ENCODE data around the gene SLC4A5.

The SLC4A5 gene

DNA sequence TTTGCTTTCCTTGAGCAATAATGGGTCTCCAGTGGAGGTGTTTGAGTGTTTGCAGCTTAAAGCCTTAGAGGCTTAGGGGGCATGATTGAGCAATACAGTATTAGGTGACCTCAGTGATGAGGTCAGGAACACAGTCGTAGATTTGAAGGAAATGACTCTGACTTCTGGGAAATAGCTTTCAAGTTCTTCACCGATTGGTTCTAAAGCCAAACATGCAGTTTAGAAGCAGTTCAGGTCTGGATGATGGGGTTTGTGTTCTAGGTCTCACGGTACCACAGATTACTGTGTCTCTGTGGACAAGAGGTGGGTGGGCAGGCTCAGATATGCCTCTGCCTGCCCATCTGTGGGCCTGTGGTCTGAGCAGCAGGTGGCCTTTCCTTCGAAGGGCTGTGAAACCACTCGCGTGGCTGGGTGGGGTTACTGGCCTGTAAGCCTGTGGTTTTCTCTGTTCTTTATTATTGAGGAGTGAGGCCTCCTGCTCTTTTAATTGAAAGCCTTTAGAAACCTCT is 137.0 kb downstream of the SLC4A5 start:
- no peak overlapping the region for H3K9ac ChIP-seq (ENCODE audit: low read depth, low read length, poor library complexity)
- no peak overlapping the region for H2AK5ac ChIP-seq (ENCODE audit: low read depth, low read length)
- no CpG with 5 or more reads among the region's 6 CpGs for WGBS, 2 donors (ENCODE audit: extremely low coverage in 2 of 2, insufficient read length in 2 of 2, insufficient replicate concordance in 1 of 2)
- no peak overlapping the region for H2BK5ac ChIP-seq (ENCODE audit: low read length)
- no peak overlapping the region for H3K23ac ChIP-seq (ENCODE audit: low read depth, low read length, poor library complexity)
- H2BK15ac ChIP-seq (ENCODE audit: low read length): no peak overlapping the region
- H4K91ac ChIP-seq (ENCODE audit: low read depth, low read length, poor library complexity): no peak overlapping the region
- H3K27me3 ChIP-seq (ENCODE audit: control insufficient read depth in 3 of 3, insufficient read depth in 3 of 3, low read depth in 1 of 3, low read length in 3 of 3): no peaks in the 10 kb centered on the region
- H4K8ac ChIP-seq (ENCODE audit: low read depth, low read length): no peak overlapping the region
- peaks cover 9 to 96% of the 10 kb centered on the region in 2 donors for H3K36me3 ChIP-seq (replicated peaks in 1 of 2; ENCODE audit: control insufficient read depth in 2 of 2, insufficient read depth in 2 of 2, low read length in 2 of 2)
- no peak overlapping the region for H3K14ac ChIP-seq (ENCODE audit: low read length)
- no peak overlapping the region for H3K18ac ChIP-seq (ENCODE audit: low read length)
- H3K79me1 ChIP-seq (ENCODE audit: low read depth, low read length): peaks cover 1% of the 10 kb centered on the region
- no peak overlapping the region for H2AFZ ChIP-seq (ENCODE audit: low read length)
- H2BK120ac ChIP-seq (ENCODE audit: low read depth, low read length): no peak overlapping the region
- H3K4ac ChIP-seq (ENCODE audit: low read length): no peak overlapping the region
- H3K9me3 ChIP-seq (replicated peaks in 1 of 2; ENCODE audit: control insufficient read depth in 2 of 2, insufficient read depth in 1 of 2, low read depth in 1 of 2, low read length in 2 of 2): no peaks in the 10 kb centered on the region
- no peak overlapping the region for H3K4me2 ChIP-seq (ENCODE audit: insufficient read depth, low read length, poor library complexity, severe bottlenecking)
- H3K27ac ChIP-seq (replicated peaks; ENCODE audit: low read length): no peak overlapping the region
- H3K4me3 ChIP-seq (ENCODE audit: low read length in 2 of 2): no peak overlapping the region
- DNase-seq (ENCODE audit: low spot score): no peak
- no peak overlapping the region for H2BK12ac ChIP-seq (ENCODE audit: low read length)
- H3K4me1 ChIP-seq (ENCODE audit: control insufficient read depth in 2 of 2, insufficient read depth in 1 of 2, low read depth in 1 of 2, low read length in 2 of 2): peaks cover 0 to 2% of the 10 kb centered on the region in 2 donors

DNA sequence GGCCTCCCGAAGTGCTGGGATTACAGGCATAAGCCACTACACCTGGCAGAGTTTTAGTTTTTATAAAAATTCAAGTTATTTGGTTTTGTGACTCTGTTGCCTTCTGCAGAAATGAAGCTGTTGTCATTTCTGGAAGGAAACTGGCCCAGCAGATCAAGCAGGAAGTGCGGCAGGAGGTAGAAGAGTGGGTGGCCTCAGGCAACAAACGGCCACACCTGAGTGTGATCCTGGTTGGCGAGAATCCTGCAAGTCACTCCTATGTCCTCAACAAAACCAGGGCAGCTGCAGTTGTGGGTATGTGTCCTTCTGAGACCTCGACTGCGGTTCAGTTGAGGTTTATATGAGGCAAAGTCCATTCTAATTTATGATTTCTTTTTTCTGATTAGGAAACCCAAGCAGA is 137.6 kb downstream of the SLC4A5 start:
- WGBS, 2 donors (ENCODE audit: extremely low coverage in 2 of 2, insufficient read length in 2 of 2, insufficient replicate concordance in 1 of 2): no CpG with 5 or more reads among the region's 6 CpGs
- H3K27ac ChIP-seq (replicated peaks; ENCODE audit: low read length): no peak overlapping the region

DNA sequence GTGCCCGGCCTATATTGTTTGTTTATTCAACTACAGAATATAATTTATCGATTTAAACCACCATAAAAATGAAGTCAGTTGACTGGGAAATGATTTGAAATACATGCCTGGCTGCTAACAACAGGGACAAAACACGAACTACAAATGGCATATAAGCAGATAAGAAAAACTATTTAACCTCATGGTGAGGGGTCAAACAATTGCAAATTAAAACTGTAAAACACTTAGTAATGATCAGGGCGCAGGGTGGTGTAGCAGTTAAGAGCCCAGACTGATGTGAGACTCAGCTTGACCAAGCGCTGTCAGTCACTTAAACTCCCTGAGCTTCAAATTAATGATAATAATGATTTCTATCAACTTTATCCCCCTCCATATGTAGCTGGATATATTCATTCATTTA is 138.1 kb downstream of the SLC4A5 start:
- H3K23ac ChIP-seq (ENCODE audit: low read depth, low read length, poor library complexity): no peak overlapping the region
- no peak overlapping the region for H2AFZ ChIP-seq (ENCODE audit: low read length)
- no peak overlapping the region for H3K14ac ChIP-seq (ENCODE audit: low read length)
- H2AK5ac ChIP-seq (ENCODE audit: low read depth, low read length): no peak overlapping the region
- no peak overlapping the region for H2BK120ac ChIP-seq (ENCODE audit: low read depth, low read length)
- no peaks in the 10 kb centered on the region for H3K9me3 ChIP-seq (replicated peaks in 1 of 2; ENCODE audit: control insufficient read depth in 2 of 2, insufficient read depth in 1 of 2, low read depth in 1 of 2, low read length in 2 of 2)
- no peak overlapping the region for H3K18ac ChIP-seq (ENCODE audit: low read length)
- H3K79me1 ChIP-seq (ENCODE audit: low read depth, low read length): peaks cover 1% of the 10 kb centered on the region
- H2BK15ac ChIP-seq (ENCODE audit: low read length): no peak overlapping the region
- H2BK5ac ChIP-seq (ENCODE audit: low read length): no peak overlapping the region
- H4K8ac ChIP-seq (ENCODE audit: low read depth, low read length): no peak overlapping the region
- no peak overlapping the region for H3K4me2 ChIP-seq (ENCODE audit: insufficient read depth, low read length, poor library complexity, severe bottlenecking)
- no peak overlapping the region for H4K91ac ChIP-seq (ENCODE audit: low read depth, low read length, poor library complexity)
- WGBS, 2 donors (ENCODE audit: extremely low coverage in 2 of 2, insufficient read length in 2 of 2, insufficient replicate concordance in 1 of 2): no CpG with 5 or more reads among the region's 5 CpGs
- H3K27ac ChIP-seq (replicated peaks; ENCODE audit: low read length): no peak overlapping the region
- no peaks in the 10 kb centered on the region for H3K27me3 ChIP-seq (ENCODE audit: control insufficient read depth in 3 of 3, insufficient read depth in 3 of 3, low read depth in 1 of 3, low read length in 3 of 3)
- H3K9ac ChIP-seq (ENCODE audit: low read depth, low read length, poor library complexity): no peak overlapping the region
- peaks cover 0 to 2% of the 10 kb centered on the region in 2 donors for H3K4me1 ChIP-seq (ENCODE audit: control insufficient read depth in 2 of 2, insufficient read depth in 1 of 2, low read depth in 1 of 2, low read length in 2 of 2)
- H3K4me3 ChIP-seq (ENCODE audit: low read length in 2 of 2): no peak overlapping the region
- no peak overlapping the region for H2BK12ac ChIP-seq (ENCODE audit: low read length)
- H3K36me3 ChIP-seq (replicated peaks in 1 of 2; ENCODE audit: control insufficient read depth in 2 of 2, insufficient read depth in 2 of 2, low read length in 2 of 2): peaks cover 7 to 89% of the 10 kb centered on the region in 2 donors
- DNase-seq (ENCODE audit: low spot score): no peak
- no peak overlapping the region for H3K4ac ChIP-seq (ENCODE audit: low read length)

More for the DNA sequence above, 137.6 kb downstream of the SLC4A5 start:
- Histone ChIP-seq H3K36me3 (replicated peaks in 1 of 2; ENCODE audit: control insufficient read depth in 2 of 2, insufficient read depth in 2 of 2, low read length in 2 of 2) (peaks cover 7 to 93% of the 10 kb centered on the region in 2 donors), H3K4me2 (ENCODE audit: insufficient read depth, low read length, poor library complexity, severe bottlenecking) (no peak overlapping the region), H3K18ac (ENCODE audit: low read length) (no peak overlapping the region), H3K9ac (ENCODE audit: low read depth, low read length, poor library complexity) (no peak overlapping the region), H2AK5ac (ENCODE audit: low read depth, low read length) (no peak overlapping the region), H4K91ac (ENCODE audit: low read depth, low read length, poor library complexity) (no peak overlapping the region), H3K4me3 (ENCODE audit: low read length in 2 of 2) (no peak overlapping the region), H2BK5ac (ENCODE audit: low read length) (no peak overlapping the region), H2BK15ac (ENCODE audit: low read length) (no peak overlapping the region), H3K27me3 (ENCODE audit: control insufficient read depth in 3 of 3, insufficient read depth in 3 of 3, low read depth in 1 of 3, low read length in 3 of 3) (no peaks in the 10 kb centered on the region), H3K4ac (ENCODE audit: low read length) (no peak overlapping the region), H4K8ac (ENCODE audit: low read depth, low read length) (no peak overlapping the region), H3K9me3 (replicated peaks in 1 of 2; ENCODE audit: control insufficient read depth in 2 of 2, insufficient read depth in 1 of 2, low read depth in 1 of 2, low read length in 2 of 2) (no peaks in the 10 kb centered on the region), H3K4me1 (ENCODE audit: control insufficient read depth in 2 of 2, insufficient read depth in 1 of 2, low read depth in 1 of 2, low read length in 2 of 2) (peaks cover 0 to 2% of the 10 kb centered on the region in 2 donors), H3K14ac (ENCODE audit: low read length) (no peak overlapping the region), H2AFZ (ENCODE audit: low read length) (no peak overlapping the region), H3K23ac (ENCODE audit: low read depth, low read length, poor library complexity) (no peak overlapping the region), H2BK120ac (ENCODE audit: low read depth, low read length) (no peak overlapping the region), H2BK12ac (ENCODE audit: low read length) (no peak overlapping the region), H3K79me1 (ENCODE audit: low read depth, low read length) (peaks cover 1% of the 10 kb centered on the region)
- DNase-seq (ENCODE audit: low spot score): no peak

DNA sequence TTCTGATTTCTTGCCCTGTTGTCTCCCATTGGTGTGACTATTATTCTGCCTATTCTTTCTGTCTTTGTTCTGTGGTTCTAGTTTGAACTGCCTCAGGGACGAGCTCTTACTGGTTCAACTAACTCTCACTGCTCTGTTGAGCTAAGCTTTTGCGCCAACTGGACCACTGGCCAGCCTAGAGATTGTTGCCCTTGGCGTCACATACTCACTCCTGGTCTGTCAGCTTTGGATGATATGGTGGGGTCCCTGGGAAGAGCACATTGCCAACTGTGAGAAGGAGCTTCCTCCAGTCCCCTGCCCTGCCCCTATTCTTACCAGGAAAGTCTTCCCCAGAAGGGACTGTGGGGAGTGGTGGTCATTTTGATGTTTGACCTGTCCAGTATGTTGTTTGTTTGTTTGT is 138.8 kb downstream of the SLC4A5 start:
- no peaks in the 10 kb centered on the region for H3K9me3 ChIP-seq (replicated peaks in 1 of 2; ENCODE audit: control insufficient read depth in 2 of 2, insufficient read depth in 1 of 2, low read depth in 1 of 2, low read length in 2 of 2)
- peaks cover 1% of the 10 kb centered on the region for H3K79me1 ChIP-seq (ENCODE audit: low read depth, low read length)
- no peak overlapping the region for H2AFZ ChIP-seq (ENCODE audit: low read length)
- no peaks in the 10 kb centered on the region for H3K27me3 ChIP-seq (ENCODE audit: control insufficient read depth in 3 of 3, insufficient read depth in 3 of 3, low read depth in 1 of 3, low read length in 3 of 3)
- no peak overlapping the region for H2BK5ac ChIP-seq (ENCODE audit: low read length)
- H2BK120ac ChIP-seq (ENCODE audit: low read depth, low read length): no peak overlapping the region
- no peak overlapping the region for H4K8ac ChIP-seq (ENCODE audit: low read depth, low read length)
- no peak overlapping the region for H3K4ac ChIP-seq (ENCODE audit: low read length)
- H4K91ac ChIP-seq (ENCODE audit: low read depth, low read length, poor library complexity): no peak overlapping the region
- H2BK15ac ChIP-seq (ENCODE audit: low read length): no peak overlapping the region
- DNase-seq (ENCODE audit: low spot score): no peak
- H3K27ac ChIP-seq (replicated peaks; ENCODE audit: low read length): no peak overlapping the region
- no peak overlapping the region for H2BK12ac ChIP-seq (ENCODE audit: low read length)
- no peak overlapping the region for H3K14ac ChIP-seq (ENCODE audit: low read length)
- H3K4me3 ChIP-seq (ENCODE audit: low read length in 2 of 2): no peak overlapping the region
- H3K23ac ChIP-seq (ENCODE audit: low read depth, low read length, poor library complexity): no peak overlapping the region
- H3K36me3 ChIP-seq (replicated peaks in 1 of 2; ENCODE audit: control insufficient read depth in 2 of 2, insufficient read depth in 2 of 2, low read length in 2 of 2): peaks cover 6 to 82% of the 10 kb centered on the region in 2 donors
- no peak overlapping the region for H3K18ac ChIP-seq (ENCODE audit: low read length)
- H3K9ac ChIP-seq (ENCODE audit: low read depth, low read length, poor library complexity): no peak overlapping the region
- no peak overlapping the region for H3K4me2 ChIP-seq (ENCODE audit: insufficient read depth, low read length, poor library complexity, severe bottlenecking)
- H3K4me1 ChIP-seq (ENCODE audit: control insufficient read depth in 2 of 2, insufficient read depth in 1 of 2, low read depth in 1 of 2, low read length in 2 of 2): peaks cover 2 to 3% of the 10 kb centered on the region in 2 donors
- no CpG with 5 or more reads among the region's 3 CpGs for WGBS, 2 donors (ENCODE audit: extremely low coverage in 2 of 2, insufficient read length in 2 of 2, insufficient replicate concordance in 1 of 2)
- H2AK5ac ChIP-seq (ENCODE audit: low read depth, low read length): no peak overlapping the region
